ES-I3 (cell line): ENCODE results near the gene NANOS3.

Experiments
- H3K36me3 ChIP-seq: 2 replicates; pipeline ENCODE4 v1.6.1; 2013; ENCODE audit warnings: mild to moderate bottlenecking, low read length, control low read depth, moderate library complexity; ENCODE audit not compliant: insufficient read depth
- H3K4me1 ChIP-seq: 2 replicates; pipeline ENCODE4 v1.6.1; 2013; ENCODE audit warnings: mild to moderate bottlenecking, control low read depth, low read length; ENCODE audit not compliant: insufficient read depth
- H3K9ac ChIP-seq: 2 replicates; pipeline ENCODE4 v1.6.1; 2013; ENCODE audit warnings: low read depth, mild to moderate bottlenecking, low read length, moderate library complexity
- H3K9me3 ChIP-seq: 2 replicates; pipeline ENCODE4 v1.6.1; 2013; ENCODE audit warnings: mild to moderate bottlenecking, low read length, moderate library complexity; ENCODE audit not compliant: control insufficient read depth, insufficient read depth

NANOS3 gene

GRCh38 chr19:13876834-13877233, at the start of gene NANOS3:
TSS of gene NANOS3 (plus strand) at chr19:13877134. CDS start at chr19:13877249, 115 bp downstream.
- no peak within 1 kb of the TSS for H3K9ac ChIP-seq

GRCh38 chr19:13827656-13828055, 49.3 kb upstream of the NANOS3 start:
- H3K9me3 ChIP-seq = no peaks in the 10 kb centered on the region
- H3K36me3 ChIP-seq = peaks cover 3% of the 10 kb centered on the region; the same call in 1 of the 2 replicates
- H3K4me1 ChIP-seq = peaks cover 11% of the 10 kb centered on the region
- H3K9ac ChIP-seq = no peak overlapping the region

More at GRCh38 chr19:13876834-13877233, at the start of gene NANOS3:
- Histone ChIP-seq H3K9me3 (no peaks in the 10 kb centered on the region), H3K4me1 (peaks cover 12% of the 10 kb centered on the region), H3K36me3 (no peaks in the 10 kb centered on the region)

- Histone ChIP-seq H3K9me3 (no peaks in the 10 kb centered on the region), H3K4me1 (peaks cover 11% of the 10 kb centered on the region), H3K36me3 (0 out of 2 replicates have a peak, but pooled peaks cover 3% of the 10 kb centered on the region), H3K9ac (no peak overlapping the region)
Measured at GRCh38 chr19:13830114-13830740, 46.7 kb upstream of the NANOS3 start.

- Histone ChIP-seq H3K9ac (no peak overlapping the region), H3K9me3 (no peaks in the 10 kb centered on the region), H3K36me3 (0 out of 2 replicates have a peak, but pooled peaks cover 3% of the 10 kb centered on the region), H3K4me1 (peaks cover 11% of the 10 kb centered on the region)
Measured at GRCh38 chr19:13830741-13831536, 46.0 kb upstream of the NANOS3 start.

GRCh38 chr19:13831537-13832467, 45.1 kb upstream of the NANOS3 start:
- H3K4me1 ChIP-seq = peaks cover 4% of the 10 kb centered on the region; the same call in 1 of the 2 replicates
- 0 out of 2 replicates have a peak, but pooled peaks cover 3% of the 10 kb centered on the region for H3K36me3 ChIP-seq
- H3K9ac ChIP-seq = no peak overlapping the region
- H3K9me3 ChIP-seq = no peaks in the 10 kb centered on the region

- H3K36me3 ChIP-seq = 0 out of 2 replicates have a peak, but pooled peaks cover 3% of the 10 kb centered on the region
- no peaks in the 10 kb centered on the region for H3K4me1 ChIP-seq
Measured at GRCh38 chr19:13833330-13834243, 43.3 kb upstream of the NANOS3 start.

GRCh38 chr19:13834244-13835069, 42.5 kb upstream of the NANOS3 start:
- Histone ChIP-seq H3K9me3 (no peaks in the 10 kb centered on the region), H3K4me1 (peaks cover 5% of the 10 kb centered on the region; the same call in 1 of the 2 replicates), H3K9ac (no peak overlapping the region), H3K36me3 (0 out of 2 replicates have a peak, but pooled peaks cover 3% of the 10 kb centered on the region)

More at GRCh38 chr19:13833330-13834243, 43.3 kb upstream of the NANOS3 start:
- Histone ChIP-seq H3K9ac (peak overlapping the region; percentile 43), H3K9me3 (no peaks in the 10 kb centered on the region)

GRCh38 chr19:13835791-13836723, 40.9 kb upstream of the NANOS3 start:
- H3K36me3 ChIP-seq = 0 out of 2 replicates have a peak, but pooled peaks cover under 1% of the 10 kb centered on the region
- no peak overlapping the region for H3K9ac ChIP-seq
- H3K9me3 ChIP-seq = no peaks in the 10 kb centered on the region
- peaks cover 6% of the 10 kb centered on the region; the same call in 1 of the 2 replicates for H3K4me1 ChIP-seq

- Histone ChIP-seq H3K4me1 (peaks cover 6% of the 10 kb centered on the region), H3K9me3 (no peaks in the 10 kb centered on the region), H3K36me3 (no peaks in the 10 kb centered on the region), H3K9ac (peak overlapping the region; percentile 64; the same call in 1 of the 2 replicates)
Measured at GRCh38 chr19:13838435-13839129, 38.4 kb upstream of the NANOS3 start.

GRCh38 chr19:13839130-13839937, 37.6 kb upstream of the NANOS3 start:
- Histone ChIP-seq H3K36me3 (no peaks in the 10 kb centered on the region), H3K9ac (peak overlapping the region; percentile 64; the same call in 1 of the 2 replicates), H3K9me3 (no peaks in the 10 kb centered on the region), H3K4me1 (peaks cover 13% of the 10 kb centered on the region)

GRCh38 chr19:13839938-13840304, 37.0 kb upstream of the NANOS3 start:
- H3K9me3 ChIP-seq = no peaks in the 10 kb centered on the region
- peaks cover 19% of the 10 kb centered on the region for H3K4me1 ChIP-seq
- peak overlapping the region; percentile 64; the same call in 1 of the 2 replicates for H3K9ac ChIP-seq
- H3K36me3 ChIP-seq = no peaks in the 10 kb centered on the region
